Measurements from ENCODE around the gene PEX10. TPM values are rescaled to one million over a fixed set of nuclear protein-coding genes. Genes with fewer than 3 reads are reported as not detected.

PEX10 gene
- total RNA-seq, 4 donors from 2014 or later, result 23.2 to 33.2 (median 27.2) TPM

DNA sequence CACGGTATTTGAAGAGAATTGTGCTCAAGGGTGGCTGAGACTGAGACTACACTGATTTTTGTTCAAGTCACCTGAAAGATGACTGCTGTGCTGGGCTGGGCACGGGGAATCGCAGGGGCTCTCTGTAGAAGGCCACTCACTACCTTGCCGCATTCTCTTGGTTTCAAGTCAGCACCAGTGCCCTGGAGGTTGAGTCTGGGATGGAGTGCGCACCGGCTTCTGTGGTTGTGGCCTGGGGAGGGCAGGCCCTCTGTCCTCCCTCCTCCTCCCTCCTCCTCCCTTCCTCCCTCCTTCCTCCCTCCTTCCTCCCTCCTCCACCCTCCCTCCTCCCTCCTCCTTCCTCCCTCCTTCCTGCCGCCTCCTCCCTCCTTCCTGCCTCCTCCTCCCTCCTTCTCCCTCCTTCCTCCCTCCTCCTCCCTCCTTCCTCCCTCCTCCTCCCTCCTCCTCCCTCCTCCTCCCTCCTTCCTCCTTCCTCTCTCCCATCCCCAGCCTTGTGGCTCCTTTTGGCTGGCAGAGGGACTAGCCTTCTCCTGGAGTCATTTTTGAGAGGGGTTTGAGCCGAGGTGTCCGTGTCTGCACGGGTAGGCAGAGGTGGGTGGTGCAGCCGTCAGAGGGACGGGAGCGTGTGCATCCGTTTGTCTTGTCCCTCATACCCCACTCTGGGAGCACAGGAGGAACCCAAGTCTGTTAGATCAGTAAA, 11.3 kb downstream of the PEX10 start:
- peaks cover 32 to 100% (median 69%) of the 10 kb centered on the region in 3 donors for H3K36me3 ChIP-seq
- no peaks in the 10 kb centered on the region for H3K27me3 ChIP-seq
- TF ChIP-seq, protein P1, sequence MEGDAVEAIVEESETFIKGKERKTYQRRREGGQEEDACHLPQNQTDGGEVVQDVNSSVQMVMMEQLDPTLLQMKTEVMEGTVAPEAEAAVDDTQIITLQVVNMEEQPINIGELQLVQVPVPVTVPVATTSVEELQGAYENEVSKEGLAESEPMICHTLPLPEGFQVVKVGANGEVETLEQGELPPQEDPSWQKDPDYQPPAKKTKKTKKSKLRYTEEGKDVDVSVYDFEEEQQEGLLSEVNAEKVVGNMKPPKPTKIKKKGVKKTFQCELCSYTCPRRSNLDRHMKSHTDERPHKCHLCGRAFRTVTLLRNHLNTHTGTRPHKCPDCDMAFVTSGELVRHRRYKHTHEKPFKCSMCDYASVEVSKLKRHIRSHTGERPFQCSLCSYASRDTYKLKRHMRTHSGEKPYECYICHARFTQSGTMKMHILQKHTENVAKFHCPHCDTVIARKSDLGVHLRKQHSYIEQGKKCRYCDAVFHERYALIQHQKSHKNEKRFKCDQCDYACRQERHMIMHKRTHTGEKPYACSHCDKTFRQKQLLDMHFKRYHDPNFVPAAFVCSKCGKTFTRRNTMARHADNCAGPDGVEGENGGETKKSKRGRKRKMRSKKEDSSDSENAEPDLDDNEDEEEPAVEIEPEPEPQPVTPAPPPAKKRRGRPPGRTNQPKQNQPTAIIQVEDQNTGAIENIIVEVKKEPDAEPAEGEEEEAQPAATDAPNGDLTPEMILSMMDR (IDR thresholded peaks at IDR 0.05), result no peak
- no peak for TF ChIP-seq POLR2A (IDR thresholded peaks at IDR 0.05)
- no peak overlapping the region for H3K27ac ChIP-seq
- H3K4me1 ChIP-seq, result peaks cover 0 to 60% (median 10%) of the 10 kb centered on the region in 3 donors
- WGBS, 2 donors, result 77 to 85% methylated on average over 7 to 13 of the region's 14 CpGs
- no peaks in the 10 kb centered on the region for H3K9me3 ChIP-seq
- no peak for DNase-seq
- no peak overlapping the region for H3K4me3 ChIP-seq
- intact Hi-C loops (cut with DNase I), result no loop called here

DNA sequence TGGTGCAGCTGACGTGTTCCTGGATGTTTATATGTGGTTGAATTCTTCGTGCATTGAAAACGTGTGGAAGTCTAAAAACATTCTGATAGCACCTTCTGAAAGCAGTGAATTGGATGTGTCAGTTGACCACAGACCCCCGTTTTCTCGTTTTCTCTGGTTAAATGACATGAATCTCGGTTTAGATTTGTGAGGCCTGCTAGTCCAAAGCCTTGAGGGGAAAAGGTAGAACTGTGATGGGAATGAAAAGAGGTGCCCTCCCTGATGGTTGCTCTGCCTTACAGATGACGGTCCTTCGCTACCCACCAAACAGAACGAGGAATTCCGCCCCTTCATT, 11.8 kb downstream of the PEX10 start:
- Histone ChIP-seq H3K4me3 (no peak overlapping the region), H3K4me1 (peaks cover 0 to 66% (median 10%) of the 10 kb centered on the region in 3 donors), H3K9me3 (no peaks in the 10 kb centered on the region), H3K27ac (no peak overlapping the region), H3K27me3 (no peaks in the 10 kb centered on the region), H3K36me3 (peaks cover 32 to 100% (median 71%) of the 10 kb centered on the region in 3 donors)
- TF ChIP-seq POLR2A (IDR thresholded peaks at IDR 0.05), result no peak
- TF ChIP-seq, protein P1 (IDR thresholded peaks at IDR 0.05), result no peak
- intact Hi-C loops (cut with DNase I), result no loop called here
- WGBS, 2 donors, result 73 to 80% methylated on average over 10 of the region's 10 CpGs
- DNase-seq, result no peak

DNA sequence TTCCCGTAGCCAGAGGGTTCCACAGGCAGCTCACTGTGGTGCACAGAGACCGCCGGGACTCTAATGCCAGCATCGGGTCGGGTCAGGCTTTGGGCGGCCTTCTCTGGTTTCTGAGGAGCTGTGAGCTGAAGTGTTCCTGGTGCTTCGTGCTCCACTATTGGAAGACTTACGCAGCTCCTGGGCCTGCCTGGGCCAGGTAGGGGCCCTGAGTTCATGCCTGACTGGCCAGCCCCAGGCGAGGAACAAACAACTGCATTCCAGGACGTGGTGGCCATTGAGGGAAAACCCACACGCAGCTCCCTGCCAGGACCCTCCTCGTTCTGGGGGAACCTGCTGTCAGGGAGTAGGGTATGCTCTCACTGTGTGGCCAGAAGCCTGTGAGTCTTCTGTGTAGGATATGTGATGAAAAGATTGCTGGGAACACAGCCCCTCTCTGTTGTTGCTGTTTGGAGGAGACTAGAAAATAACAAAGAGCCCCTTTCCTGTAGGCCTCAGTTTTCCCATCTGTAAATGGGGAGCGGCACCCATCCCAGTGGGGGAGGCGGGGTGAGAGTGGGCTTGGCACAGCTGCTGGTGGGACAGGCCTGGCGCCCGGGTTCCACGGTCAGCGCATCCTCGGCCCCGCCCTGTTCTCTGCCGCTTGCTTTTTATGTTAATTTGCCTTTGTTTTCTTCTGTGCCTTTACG, 12.3 kb downstream of the PEX10 start:
- H3K4me1 ChIP-seq, result peaks cover 0 to 68% (median 14%) of the 10 kb centered on the region in 3 donors
- no peak overlapping the region for H3K4me3 ChIP-seq
- intact Hi-C loops (cut with DNase I), result no loop called here
- peak overlapping the region in 1 of 4 donors; percentile 86 for H3K27ac ChIP-seq
- H3K27me3 ChIP-seq, result no peaks in the 10 kb centered on the region
- H3K9me3 ChIP-seq, result no peaks in the 10 kb centered on the region
- WGBS, 2 donors, result 72 to 79% methylated on average over 14 to 17 of the region's 22 CpGs
- TF ChIP-seq, protein P1 (IDR thresholded peaks at IDR 0.05), result no peak
- TF ChIP-seq POLR2A (IDR thresholded peaks at IDR 0.05), result no peak
- DNase-seq, result no peak
- peaks cover 28 to 100% (median 69%) of the 10 kb centered on the region in 3 donors for H3K36me3 ChIP-seq

DNA sequence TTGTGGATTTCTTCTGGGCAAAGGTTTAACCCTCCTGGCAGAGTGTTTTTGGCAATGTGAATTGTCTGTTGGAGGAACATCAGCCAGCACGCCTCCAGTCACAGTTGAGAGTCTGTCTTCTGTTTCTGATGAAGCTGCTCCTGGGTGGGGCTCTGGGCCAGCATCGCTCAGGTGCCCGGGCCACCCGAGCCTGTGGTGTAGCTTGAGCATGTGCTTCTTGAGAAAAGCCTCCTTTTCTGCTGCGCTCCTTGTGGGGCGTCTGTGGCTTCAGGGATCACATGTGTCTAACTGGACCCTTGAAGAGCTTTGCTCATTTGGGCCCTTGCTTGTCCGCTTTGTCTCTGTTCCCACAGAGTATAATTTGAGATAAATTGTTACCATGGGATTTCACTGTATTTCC, 13.5 kb downstream of the PEX10 start:
- 54 to 79% methylated on average over 6 to 7 of the region's 7 CpGs for WGBS, 2 donors
- no peaks in the 10 kb centered on the region for H3K9me3 ChIP-seq
- peaks cover 22 to 100% (median 59%) of the 10 kb centered on the region in 3 donors for H3K36me3 ChIP-seq
- peaks cover 11 to 68% (median 22%) of the 10 kb centered on the region in 3 donors for H3K4me1 ChIP-seq
- intact Hi-C loops (cut with DNase I), result no loop called here
- H3K27ac ChIP-seq, result peak overlapping the region in 2 of 4 donors; percentile 77 to 86
- H3K4me3 ChIP-seq, result no peak overlapping the region
- H3K27me3 ChIP-seq, result no peaks in the 10 kb centered on the region
- TF ChIP-seq POLR2A (IDR thresholded peaks at IDR 0.05), result no peak
- TF ChIP-seq, protein P1 (IDR thresholded peaks at IDR 0.05), result no peak
- DNase-seq, result no peak

DNA sequence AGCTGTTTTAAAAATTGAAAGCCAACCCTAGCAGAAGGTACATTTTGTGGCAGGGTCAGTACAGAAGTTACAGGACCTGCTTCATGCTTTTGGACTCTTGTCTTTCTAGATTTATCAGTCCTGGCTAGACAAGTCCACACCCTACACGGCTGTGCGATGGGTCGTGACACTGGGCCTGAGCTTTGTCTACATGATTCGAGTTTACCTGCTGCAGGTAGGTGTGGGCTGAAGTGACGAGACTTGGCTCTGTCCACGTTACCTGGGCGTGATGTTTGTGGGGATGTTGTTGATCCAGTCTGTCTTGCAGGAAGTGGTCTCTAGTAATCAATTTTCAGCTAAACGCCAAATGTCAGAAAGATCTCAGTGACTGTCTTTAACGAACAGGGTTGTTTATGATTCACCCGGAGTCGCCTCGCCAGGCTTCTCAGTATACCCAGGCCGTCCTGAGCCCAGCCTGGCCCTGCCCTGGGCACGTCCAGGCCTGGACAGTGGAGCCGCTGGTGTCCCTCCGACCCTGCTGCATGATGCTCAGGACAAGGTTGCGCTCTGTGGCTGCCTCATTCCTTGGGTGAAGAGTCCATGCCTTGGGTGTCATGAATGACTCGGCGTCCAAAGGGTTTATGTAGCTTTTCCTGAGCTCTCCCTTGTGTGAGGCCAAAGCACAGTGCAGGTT, 15.2 kb downstream of the PEX10 start:
- Histone ChIP-seq H3K27me3 (no peaks in the 10 kb centered on the region), H3K36me3 (peaks cover 11 to 94% (median 41%) of the 10 kb centered on the region in 3 donors), H3K4me1 (peaks cover 24 to 85% (median 39%) of the 10 kb centered on the region in 3 donors), H3K27ac (peak overlapping the region; percentile 33 to 86 (median 76)), H3K4me3 (no peak overlapping the region), H3K9me3 (no peaks in the 10 kb centered on the region)
- TF ChIP-seq, protein P1 (IDR thresholded peaks at IDR 0.05), result no peak
- no peak for TF ChIP-seq POLR2A (IDR thresholded peaks at IDR 0.05)
- intact Hi-C loops (cut with DNase I), result no loop called here
- 60 to 76% methylated on average over 11 to 19 of the region's 19 CpGs for WGBS, 2 donors
- no peak for DNase-seq

Data from esophagus squamous epithelium (tissue), 5 donors.